Progenitor cell of endocrine pancreas (in vitro differentiated cells): ENCODE measurements around the gene CYTH1. TPM values are rescaled to one million over a fixed set of nuclear protein-coding genes. Genes with fewer than 3 reads are reported as not detected.
A peak's percentile ranks its signal among the peaks of the same experiment; 100 is the strongest.

ENCODE experiments used
- DNase-seq: peaks from one replicate; pipeline ENCODE4 v3.0.0; 2021; ENCODE audit warnings: low spot score; ENCODE audit not compliant: unreplicated experiment
- H3K27ac Mint-ChIP-seq: 2 replicates; pipeline ENCODE4 v1.8.0; 2021; ENCODE audit warnings: mild to moderate bottlenecking, moderate library complexity, mixed read lengths
- H3K27me3 Mint-ChIP-seq: 2 replicates; pipeline ENCODE4 v1.8.0; 2021; ENCODE audit warnings: mixed read lengths
- H3K36me3 Mint-ChIP-seq: 2 replicates; pipeline ENCODE4 v1.8.0; 2022; ENCODE audit warnings: mixed read lengths; ENCODE audit not compliant: insufficient read depth
- H3K4me1 Mint-ChIP-seq: 2 replicates; pipeline ENCODE4 v1.8.0; 2021; ENCODE audit warnings: low read depth, mixed read lengths
- H3K4me3 Mint-ChIP-seq: 2 replicates; pipeline ENCODE4 v1.8.0; 2021; ENCODE audit warnings: low read depth, mild to moderate bottlenecking, moderate library complexity, mixed read lengths
- H3K9me3 Mint-ChIP-seq: 2 replicates; pipeline ENCODE4 v1.8.0; 2021; ENCODE audit warnings: low read depth, mixed read lengths
- CTCF ChIP-seq: fragments of 200-600 bp; sonication (generic); IDR thresholded peaks from one replicate; pipeline ENCODE4 v1.5.0; 2021; ENCODE audit warnings: antibody characterized with exemption, mild to moderate bottlenecking; ENCODE audit not compliant: unreplicated experiment
- total RNA-seq: library from RNA; stranded (reverse); gene quantifications from 2 replicates; pipeline ENCODE4 v1.2.1, GENCODE V29; 2021

The CYTH1 gene
- total RNA-seq, 1 donor from 2014 or later: 33.3 TPM

- no peak for DNase-seq
- Mint-ChIP-seq H3K27ac (peak overlapping the region; percentile 1), H3K27me3 (no peaks in the 10 kb centered on the region), H3K4me3 (peak overlapping the region; percentile 3), H3K4me1 (peaks cover 42% of the 10 kb centered on the region), H3K36me3 (no peaks in the 10 kb centered on the region), H3K9me3 (no peaks in the 10 kb centered on the region)
- no peak for TF ChIP-seq CTCF
Measured at GRCh38 chr17:78724999-78725398, 57.1 kb downstream of the CYTH1 start.

GRCh38 chr17:78724544-78724943 lies 57.5 kb downstream of the CYTH1 start:
- Mint-ChIP-seq H3K4me3 (no peak overlapping the region), H3K4me1 (peaks cover 46% of the 10 kb centered on the region), H3K9me3 (no peaks in the 10 kb centered on the region), H3K27me3 (no peaks in the 10 kb centered on the region), H3K27ac (no peak overlapping the region), H3K36me3 (no peaks in the 10 kb centered on the region)
- no peak for DNase-seq
- TF ChIP-seq CTCF: no peak

GRCh38 chr17:78723957-78724356 lies 58.1 kb downstream of the CYTH1 start:
- Mint-ChIP-seq H3K4me3 (peak overlapping the region; percentile 66), H3K27ac (no peak overlapping the region), H3K4me1 (peaks cover 52% of the 10 kb centered on the region), H3K9me3 (no peaks in the 10 kb centered on the region), H3K36me3 (no peaks in the 10 kb centered on the region), H3K27me3 (no peaks in the 10 kb centered on the region)
- no peak for DNase-seq
- TF ChIP-seq CTCF: no peak

- Mint-ChIP-seq H3K36me3 (no peaks in the 10 kb centered on the region), H3K9me3 (no peaks in the 10 kb centered on the region), H3K27ac (peak overlapping the region; percentile 35), H3K4me1 (peaks cover 58% of the 10 kb centered on the region), H3K27me3 (no peaks in the 10 kb centered on the region), H3K4me3 (peak overlapping the region; percentile 66)
- TF ChIP-seq CTCF: no peak
- no peak for DNase-seq
Measured at GRCh38 chr17:78723001-78723796, 58.9 kb downstream of the CYTH1 start.

GRCh38 chr17:78722246-78722761 lies 59.8 kb downstream of the CYTH1 start:
- Mint-ChIP-seq H3K9me3 (no peaks in the 10 kb centered on the region), H3K27ac (no peak overlapping the region), H3K27me3 (no peaks in the 10 kb centered on the region), H3K4me3 (no peak overlapping the region), H3K4me1 (peaks cover 67% of the 10 kb centered on the region), H3K36me3 (no peaks in the 10 kb centered on the region)
- TF ChIP-seq CTCF: no peak
- DNase-seq: no peak
